ENCODE data around the gene OR2Z1.
"Not testable (repeated sequence)": the region's sequence is repeated elsewhere in the genome, so short reads cannot be mapped to it uniquely, and the experiment has no call there.

The OR2Z1 gene

GRCh38 chr19:8731428-8732169 lies 10.2 kb downstream of the OR2Z1 start:
- no peak for DNase-seq (ENCODE audit: low read depth)
- TF ChIP-seq CTCF (IDR thresholded peaks at IDR 0.05; ENCODE audit: insufficient read depth, low read depth, low read length, missing control alignments): no peak
- H3K4me3 ChIP-seq (ENCODE audit: low read length): no peak overlapping the region

GRCh38 chr19:8738377-8738776 lies 16.9 kb downstream of the OR2Z1 start:
- TF ChIP-seq CTCF (IDR thresholded peaks at IDR 0.05; ENCODE audit: insufficient read depth, low read depth, low read length, missing control alignments): no peak
- no peak for DNase-seq (ENCODE audit: low read depth)
- H3K4me3 ChIP-seq (ENCODE audit: low read length): no peak overlapping the region

- not testable (repeated sequence) for DNase-seq (ENCODE audit: low read depth); H3K4me3 ChIP-seq (ENCODE audit: low read length)
Measured at GRCh38 chr19:8739291-8740065, 18.0 kb downstream of the OR2Z1 start.

GRCh38 chr19:8767257-8767656 lies 45.8 kb downstream of the OR2Z1 start:
- not testable (repeated sequence) for DNase-seq (ENCODE audit: low read depth); H3K4me3 ChIP-seq (ENCODE audit: low read length)

- DNase-seq (ENCODE audit: low read depth); H3K4me3 ChIP-seq (ENCODE audit: low read length): not testable (repeated sequence)
Measured at GRCh38 chr19:8769265-8769664, 47.8 kb downstream of the OR2Z1 start.

GRCh38 chr19:8773587-8773986 lies 52.2 kb downstream of the OR2Z1 start:
- DNase-seq (ENCODE audit: low read depth): not testable (repeated sequence)

More at GRCh38 chr19:8773587-8773986, 52.2 kb downstream of the OR2Z1 start:
- not testable (repeated sequence) for H3K4me3 ChIP-seq (ENCODE audit: low read length)
